GM18520 (cell line): ENCODE measurements around the gene MICAL3.

Source experiments
- ATAC-seq: cut with Tn5 transposase; IDR thresholded peaks from one replicate; pipeline ENCODE4 v1.9.1; 2021; ENCODE audit not compliant: unreplicated experiment

MICAL3 gene

DNA sequence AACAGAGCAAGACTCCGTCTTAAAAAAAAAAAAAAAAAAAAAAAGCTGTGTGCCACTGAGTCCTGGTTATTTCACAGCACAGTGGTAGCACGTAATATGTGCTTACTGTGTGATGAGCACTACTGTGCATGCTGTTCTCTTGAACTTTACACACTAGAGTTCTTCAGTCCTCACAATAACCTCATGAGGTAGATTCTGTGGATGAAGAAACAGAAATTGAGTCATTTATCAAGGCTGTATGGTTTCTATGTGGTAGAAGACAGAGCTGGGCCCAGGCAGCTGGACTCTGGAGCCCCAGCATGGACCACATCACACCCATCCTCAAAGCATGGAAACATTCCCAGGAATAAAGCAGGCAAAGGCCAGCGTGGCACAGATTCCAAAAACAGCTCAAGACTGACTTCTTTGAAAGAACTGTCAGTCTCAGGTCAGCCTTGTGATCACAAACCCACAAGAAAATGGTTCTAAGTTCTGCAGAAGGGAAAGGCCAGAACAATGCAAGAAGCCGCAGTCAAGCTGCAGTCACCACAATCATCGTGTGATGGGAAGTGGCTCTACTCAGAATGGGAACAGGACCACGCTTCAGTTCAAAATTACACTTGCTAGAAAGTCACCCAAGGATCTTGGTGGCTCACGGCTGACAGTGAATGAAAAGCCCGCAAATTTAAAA lies 49.5 kb downstream of the MICAL3 start:
- ATAC-seq = no peak

GRCh38 chr22:17974087-17974486 lies 50.3 kb downstream of the MICAL3 start:
- ATAC-seq = no peak

GRCh38 chr22:17973217-17973616 lies 51.1 kb downstream of the MICAL3 start:
- no peak for ATAC-seq

- ATAC-seq = no peak
Measured at GRCh38 chr22:17972385-17973191, 51.8 kb downstream of the MICAL3 start.

- no peak for ATAC-seq
Measured at GRCh38 chr22:17971711-17972110, 52.6 kb downstream of the MICAL3 start.

- no peak for ATAC-seq
Measured at GRCh38 chr22:17970201-17970708, 54.1 kb downstream of the MICAL3 start.

DNA sequence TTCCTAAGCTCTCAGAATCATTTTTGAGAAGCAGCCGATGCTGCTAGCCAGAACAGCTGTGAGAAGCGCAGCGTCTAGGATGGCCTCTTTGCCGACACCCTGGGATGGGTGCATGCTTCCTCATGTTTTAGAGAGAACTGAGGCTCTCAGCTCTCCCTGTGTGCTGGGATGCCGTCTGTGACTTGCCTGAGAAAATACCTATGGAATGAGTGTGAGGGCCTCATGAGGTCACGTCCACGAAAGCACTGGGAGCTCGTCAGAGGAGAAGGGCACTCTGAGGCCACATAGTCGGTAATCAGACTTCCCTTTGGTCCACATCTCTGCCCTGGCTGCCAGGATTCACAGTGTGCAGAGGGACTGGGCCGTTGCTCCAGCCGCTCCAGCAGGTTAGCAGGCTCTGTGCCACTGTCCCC lies 54.7 kb downstream of the MICAL3 start:
- ATAC-seq = no peak

DNA sequence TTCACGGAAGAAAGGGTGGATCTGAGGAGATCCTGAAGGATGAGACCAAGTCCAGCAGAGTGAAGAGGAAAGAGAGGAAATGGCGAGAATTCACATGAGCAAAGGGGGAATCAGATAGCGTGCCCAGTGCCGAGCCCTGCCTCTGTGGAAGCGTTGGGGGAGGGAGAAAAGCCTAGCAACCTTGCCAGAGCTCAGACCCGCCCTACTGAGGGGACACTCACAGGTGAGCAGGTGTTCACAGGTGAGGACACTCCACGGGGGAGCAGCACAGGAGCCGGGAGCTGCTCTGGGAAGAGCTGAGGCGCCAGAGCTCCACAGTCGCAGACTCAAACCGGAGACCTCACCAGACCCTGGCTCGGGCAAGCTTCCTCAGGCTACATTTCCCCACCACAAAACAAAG lies 56.2 kb downstream of the MICAL3 start:
- ATAC-seq = no peak

- ATAC-seq = no peak
Measured at GRCh38 chr22:17966403-17966717, 58.0 kb downstream of the MICAL3 start.

- no peak for ATAC-seq
Measured at GRCh38 chr22:17965538-17966402, 58.6 kb downstream of the MICAL3 start.

DNA sequence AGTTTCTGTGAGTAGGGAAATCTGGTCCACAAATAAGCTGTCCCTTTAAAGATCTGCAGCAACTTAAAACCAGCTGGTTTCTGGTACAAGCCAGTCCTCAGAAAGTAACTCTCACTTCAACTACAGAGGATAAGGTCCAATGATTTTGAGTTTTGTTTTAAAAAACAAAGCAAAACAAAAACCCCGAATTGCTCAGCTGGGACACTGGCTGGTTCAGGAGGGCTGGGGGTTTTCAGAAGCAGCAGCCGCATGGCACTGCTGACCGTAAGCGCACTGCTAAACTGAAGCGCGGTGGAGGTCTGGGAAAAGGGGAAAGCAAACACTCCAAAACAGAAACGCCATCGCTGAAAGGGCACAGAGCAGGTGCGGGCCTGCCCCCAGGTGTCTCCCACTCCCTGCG lies 59.7 kb downstream of the MICAL3 start:
- ATAC-seq = no peak

DNA sequence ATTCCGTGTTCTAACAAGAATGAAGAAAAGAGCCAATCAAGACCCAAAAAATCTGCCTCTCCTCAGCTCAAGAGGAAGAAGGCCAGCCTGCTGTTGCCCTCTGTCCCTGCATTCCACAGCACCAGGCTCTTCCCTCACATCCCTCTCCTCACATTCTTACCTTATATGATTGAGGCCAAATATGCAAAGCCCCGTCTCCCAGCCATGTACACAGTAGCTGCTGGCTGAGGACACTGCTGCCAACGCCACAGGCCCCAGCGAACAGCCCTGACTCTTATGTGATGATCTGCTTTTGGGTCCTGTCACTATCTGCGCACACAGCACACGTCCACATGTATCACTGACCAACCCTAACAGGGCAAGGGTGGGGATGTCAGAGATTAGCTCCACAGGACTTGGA lies 60.2 kb downstream of the MICAL3 start:
- ATAC-seq = no peak

DNA sequence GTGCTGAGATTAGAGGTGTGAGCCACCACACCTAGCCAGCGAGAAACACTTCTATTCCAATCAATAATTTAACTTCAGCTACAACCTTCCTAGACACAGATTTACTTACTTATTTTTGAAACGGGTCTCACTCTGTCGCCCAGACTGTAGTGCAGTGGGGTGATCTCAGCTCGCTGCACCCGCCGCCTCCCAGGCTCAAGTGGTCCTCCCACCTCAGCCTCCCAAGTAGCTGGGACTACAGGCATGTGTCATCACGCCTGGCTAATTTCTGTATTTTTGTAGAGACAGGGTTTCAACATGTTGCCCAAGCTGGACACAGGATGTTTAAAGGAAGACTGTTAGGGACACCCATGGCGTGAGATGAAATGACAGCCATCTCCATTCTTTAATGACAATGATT lies 61.3 kb downstream of the MICAL3 start:
- no peak for ATAC-seq

DNA sequence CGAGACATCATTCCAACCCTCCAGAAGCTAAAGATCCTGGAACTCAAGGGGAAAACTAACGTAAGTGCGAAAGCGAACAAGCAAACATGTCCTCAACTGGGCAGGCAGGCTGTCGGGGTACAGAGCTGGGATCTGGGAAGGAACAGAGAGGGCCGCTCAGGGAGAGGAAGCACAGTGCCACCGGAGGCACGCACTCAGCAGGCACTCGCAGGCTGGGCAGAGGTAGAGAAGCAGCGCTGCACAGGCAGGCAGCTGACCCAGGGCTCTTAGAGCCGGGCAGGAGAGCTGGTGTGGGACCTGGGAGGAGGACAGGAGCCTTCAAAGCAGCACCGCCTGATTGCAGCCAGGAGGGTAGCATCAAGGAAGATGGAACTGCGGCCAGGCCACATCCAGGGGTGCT lies 62.2 kb downstream of the MICAL3 start:
- no peak for ATAC-seq

DNA sequence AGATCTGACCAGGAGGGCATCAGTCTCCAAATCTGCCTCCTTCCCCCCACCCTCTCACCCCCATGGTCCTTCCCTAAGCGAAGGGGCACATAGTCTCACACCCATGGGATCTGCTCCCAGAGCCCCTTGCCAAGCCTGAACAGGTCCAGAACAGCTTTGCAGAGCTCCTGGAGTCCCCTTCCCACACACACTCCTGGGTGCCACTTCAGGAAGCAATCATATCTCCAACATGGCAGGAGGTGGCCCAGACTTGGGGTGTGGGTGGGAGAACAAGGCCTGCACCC lies 63.0 kb downstream of the MICAL3 start:
- ATAC-seq = no peak

GRCh38 chr22:17960695-17961445 lies 63.5 kb downstream of the MICAL3 start:
- ATAC-seq = no peak

GRCh38 chr22:17960011-17960410 lies 64.3 kb downstream of the MICAL3 start:
- ATAC-seq = no peak

GRCh38 chr22:17958166-17958565 lies 66.2 kb downstream of the MICAL3 start:
- no peak for ATAC-seq

- ATAC-seq = no peak
Measured at GRCh38 chr22:17957693-17958092, 66.7 kb downstream of the MICAL3 start.

DNA sequence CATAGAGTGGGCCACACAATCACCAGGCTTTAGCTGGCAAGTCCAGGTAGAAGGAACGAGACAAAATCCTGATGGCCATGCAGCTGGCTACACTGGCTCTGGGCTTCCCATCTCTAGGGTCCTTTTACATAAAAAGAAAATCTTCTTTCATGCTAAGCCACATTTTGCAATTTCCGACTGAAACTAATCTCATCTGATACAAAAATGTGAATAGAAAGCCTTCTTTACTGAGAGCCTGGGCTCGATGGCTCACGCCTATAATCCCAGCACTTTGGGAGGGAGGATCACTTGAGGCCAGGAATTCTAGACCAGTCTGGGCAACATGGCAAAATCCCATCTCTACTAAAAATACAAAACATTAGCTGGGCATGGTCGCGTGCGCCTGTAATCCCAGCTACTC lies 67.2 kb downstream of the MICAL3 start:
- ATAC-seq = no peak

- ATAC-seq = no peak
Measured at GRCh38 chr22:17956630-17957029, 67.7 kb downstream of the MICAL3 start.
